ENCODE data around the gene SPATA13. TPM values are rescaled to one million over a fixed set of nuclear protein-coding genes. Genes with fewer than 3 reads are reported as not detected.

Gene SPATA13
- total RNA-seq, 3 donors from 2014 or later: 6.6 to 84.7 (median 58.7) TPM

DNA sequence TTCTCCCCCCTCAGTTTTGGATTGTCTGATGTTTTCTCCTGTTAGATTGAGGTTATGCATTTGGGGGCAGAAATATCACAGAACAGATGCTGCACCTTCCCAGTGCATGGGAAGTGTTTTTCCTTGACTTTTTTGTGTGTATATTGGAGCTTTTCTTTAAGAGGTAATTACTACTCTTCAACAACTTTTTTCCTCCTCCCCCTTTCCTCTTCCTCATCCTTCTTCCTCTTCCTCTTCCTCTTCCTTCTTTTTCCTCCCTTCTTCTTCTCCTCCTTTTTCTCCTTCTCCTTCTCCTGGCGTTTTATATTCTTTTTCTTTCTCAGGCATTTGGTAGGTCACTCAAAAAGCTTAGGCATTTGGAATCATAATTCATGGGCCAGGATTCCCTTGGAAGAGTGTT, 18.1 kb upstream of the SPATA13 start:
- H3K36me3 ChIP-seq: no peaks in the 10 kb centered on the region
- H3K9me3 ChIP-seq: no peaks in the 10 kb centered on the region
- no peaks in the 10 kb centered on the region for H3K4me1 ChIP-seq
- H3K27me3 ChIP-seq: no peaks in the 10 kb centered on the region
- TF ChIP-seq POLR2A (IDR thresholded peaks at IDR 0.05): no peak
- TF ChIP-seq CTCF (IDR thresholded peaks at IDR 0.05): no peak
- no peak for TF ChIP-seq POLR2AphosphoS5 (IDR thresholded peaks at IDR 0.05)
- H3K4me3 ChIP-seq: no peak overlapping the region
- DNase-seq (ENCODE audit: low spot score in 2 of 2): no peak
- no peak overlapping the region for H3K27ac ChIP-seq
- intact Hi-C loops (cut with DNase I; ENCODE audit: low total_unique reads): no loop called here

GRCh38 chr13:24142886-24143285, 17.6 kb upstream of the SPATA13 start:
- H3K9me3 ChIP-seq: no peaks in the 10 kb centered on the region
- H3K27me3 ChIP-seq: no peaks in the 10 kb centered on the region
- no peak overlapping the region for H3K27ac ChIP-seq
- no peaks in the 10 kb centered on the region for H3K4me1 ChIP-seq
- intact Hi-C loops (cut with DNase I; ENCODE audit: low total_unique reads): no loop called here
- no peaks in the 10 kb centered on the region for H3K36me3 ChIP-seq
- H3K4me3 ChIP-seq: no peak overlapping the region
- no peak for TF ChIP-seq POLR2AphosphoS5 (IDR thresholded peaks at IDR 0.05)
- no peak for TF ChIP-seq CTCF (IDR thresholded peaks at IDR 0.05)
- no peak for TF ChIP-seq POLR2A (IDR thresholded peaks at IDR 0.05)
- DNase-seq (ENCODE audit: low spot score in 2 of 2): no peak

DNA sequence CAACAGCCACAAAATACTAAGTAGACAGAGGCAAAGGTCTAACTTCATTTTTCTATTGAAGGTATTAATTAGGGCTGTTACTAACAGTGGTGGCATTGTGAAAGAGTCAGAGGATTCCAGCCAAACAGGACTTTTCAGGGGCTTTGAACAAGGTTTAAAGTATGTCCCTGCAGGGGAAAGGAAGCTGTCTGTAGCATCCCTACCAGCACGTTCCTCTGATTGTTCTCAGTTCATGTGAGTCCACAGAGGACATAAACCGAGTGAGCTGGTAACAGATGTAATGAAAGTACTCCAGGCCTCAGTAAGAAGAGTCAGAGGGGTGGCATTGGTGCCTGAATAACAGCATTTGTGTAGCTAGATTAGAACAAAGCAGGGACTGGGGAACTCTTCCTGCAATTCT, 15.3 kb upstream of the SPATA13 start:
- H3K4me1 ChIP-seq: no peaks in the 10 kb centered on the region
- H3K27me3 ChIP-seq: no peaks in the 10 kb centered on the region
- H3K4me3 ChIP-seq: no peak overlapping the region
- H3K27ac ChIP-seq: peak overlapping the region; percentile 9 to 35
- no peak for DNase-seq (ENCODE audit: low spot score in 2 of 2)
- no peaks in the 10 kb centered on the region for H3K36me3 ChIP-seq
- TF ChIP-seq CTCF (IDR thresholded peaks at IDR 0.05): no peak
- no peaks in the 10 kb centered on the region for H3K9me3 ChIP-seq
- intact Hi-C loops (cut with DNase I; ENCODE audit: low total_unique reads): no loop called here

DNA sequence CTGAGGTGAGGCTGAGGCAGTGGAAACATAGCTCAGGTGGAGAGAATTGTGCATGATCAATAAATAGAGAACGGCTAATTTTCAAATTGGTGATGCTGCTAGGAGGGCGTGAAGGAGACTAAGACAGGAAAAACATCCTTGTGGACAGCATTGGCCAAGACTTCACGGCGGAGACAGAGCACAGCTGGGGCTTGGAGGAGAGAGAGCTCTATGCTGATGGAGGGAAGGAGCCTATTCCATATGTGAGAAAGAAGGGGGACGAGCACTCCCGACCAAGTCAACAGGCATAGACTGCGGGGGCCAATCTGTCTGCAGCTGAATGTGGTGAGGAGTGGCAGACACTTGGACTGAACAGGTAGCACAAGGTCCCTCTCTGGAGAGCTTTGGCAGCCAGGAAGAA, 14.8 kb upstream of the SPATA13 start:
- Histone ChIP-seq H3K27ac (peak overlapping the region in 1 of 2 donors; percentile 9), H3K4me3 (no peak overlapping the region), H3K4me1 (no peaks in the 10 kb centered on the region), H3K9me3 (no peaks in the 10 kb centered on the region), H3K36me3 (no peaks in the 10 kb centered on the region), H3K27me3 (no peaks in the 10 kb centered on the region)
- intact Hi-C loops (cut with DNase I; ENCODE audit: low total_unique reads): no loop called here
- TF ChIP-seq POLR2AphosphoS5 (IDR thresholded peaks at IDR 0.05) (no peak), CTCF (IDR thresholded peaks at IDR 0.05) (no peak), POLR2A (IDR thresholded peaks at IDR 0.05) (no peak)
- no peak for DNase-seq (ENCODE audit: low spot score in 2 of 2)

GRCh38 chr13:24146961-24147569, 13.5 kb upstream of the SPATA13 start:
- intact Hi-C loops (cut with DNase I; ENCODE audit: low total_unique reads): no loop called here
- no peaks in the 10 kb centered on the region for H3K27me3 ChIP-seq
- H3K4me1 ChIP-seq: no peaks in the 10 kb centered on the region
- H3K4me3 ChIP-seq: no peak overlapping the region
- H3K27ac ChIP-seq: no peak overlapping the region
- no peak for TF ChIP-seq POLR2A (IDR thresholded peaks at IDR 0.05)
- no peak for TF ChIP-seq POLR2AphosphoS5 (IDR thresholded peaks at IDR 0.05)
- no peak for TF ChIP-seq CTCF (IDR thresholded peaks at IDR 0.05)
- no peaks in the 10 kb centered on the region for H3K36me3 ChIP-seq
- H3K9me3 ChIP-seq: no peaks in the 10 kb centered on the region
- no peak for DNase-seq (ENCODE audit: low spot score in 2 of 2)
